ENCODE data around the gene GNL2. TPM values are rescaled to one million over a fixed set of nuclear protein-coding genes. Genes with fewer than 3 reads are reported as not detected.
A peak's percentile ranks its signal among the peaks of the same experiment; 100 is the strongest.

GNL2 gene
- total and polyA plus RNA-seq, 2 donors (not counting 1 experiment from before 2014, with no cell fraction given) = 15.7 to 44.0 TPM

DNA sequence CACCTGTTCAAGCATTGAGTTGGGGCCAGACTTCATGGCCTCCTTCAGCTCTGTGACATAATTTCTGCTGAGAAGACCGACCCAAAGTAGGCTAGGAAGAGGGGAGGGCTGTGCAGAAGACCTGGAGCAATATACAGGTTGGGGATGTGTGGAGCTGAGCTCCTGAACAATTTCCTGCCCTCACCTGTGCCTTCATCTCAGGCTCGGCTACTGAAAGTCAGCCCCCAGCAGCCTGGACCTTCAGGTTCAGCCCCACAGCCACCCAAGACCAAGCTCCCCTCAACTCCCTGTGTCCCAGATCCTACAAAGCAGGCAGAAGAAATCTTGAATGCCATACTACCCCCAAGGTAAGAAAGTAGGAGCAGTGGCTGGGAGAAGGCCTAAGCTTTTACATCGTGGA is 38.3 kb downstream of the GNL2 start:
- H3K27ac Mint-ChIP-seq = no peak overlapping the region
- peaks cover 5% of the 10 kb centered on the region for H3K27me3 Mint-ChIP-seq
- H3K4me1 Mint-ChIP-seq = peaks cover 16% of the 10 kb centered on the region
- no peak overlapping the region for H3K4me2 ChIP-seq (replicated peaks; ENCODE audit: low read depth, low read length, poor library complexity, severe bottlenecking)
- no peaks in the 10 kb centered on the region for H3K36me3 ChIP-seq (replicated peaks in 1 of 2; ENCODE audit: control extremely low read depth in 1 of 2, control insufficient read depth in 1 of 2, extremely low read depth in 1 of 2, insufficient read depth in 2 of 2, low read length in 1 of 2)
- H3K79me2 ChIP-seq (ENCODE audit: control insufficient read depth, insufficient read depth, low read length) = peaks cover 18% of the 10 kb centered on the region
- TF ChIP-seq EZH2 (IDR thresholded peaks at IDR 0.05; ENCODE audit: borderline replicate concordance, insufficient read depth, low read depth, low read length, poor library complexity, severe bottlenecking) = no peak
- no peak for TF ChIP-seq CTCF (IDR thresholded peaks at IDR 0.05)
- H3K4me3 ChIP-seq (ENCODE audit: control extremely low read depth in 1 of 5, extremely low read depth in 1 of 5, insufficient read depth in 1 of 5, low read depth in 2 of 5, low read length in 4 of 5) = no peak overlapping the region
- H3K9ac ChIP-seq (ENCODE audit: low read length) = no peak overlapping the region
- H4K20me1 ChIP-seq (ENCODE audit: control insufficient read depth, insufficient read depth, low read length, poor library complexity, severe bottlenecking) = peaks cover 10% of the 10 kb centered on the region
- no peak overlapping the region for H3K27ac ChIP-seq (ENCODE audit: low read length in 2 of 2)
- WGBS (ENCODE audit: insufficient coverage) = 80% methylated on average over 2 of the region's 3 CpGs
- POLR2A ChIA-PET = no interaction called here
- no peak for DNase-seq
- ATAC-seq (ENCODE audit: low read depth) = no peak
- H3K9me3 ChIP-seq (ENCODE audit: control extremely low read depth in 1 of 3, control insufficient read depth in 2 of 3, insufficient read depth in 1 of 3, low read length in 2 of 3) = peaks cover 0 to 7% (median 0%) of the 10 kb centered on the region in 3 donors
- H3K4me1 ChIP-seq (ENCODE audit: control insufficient read depth in 2 of 2, insufficient read depth in 2 of 2, low read length in 2 of 2) = peaks cover 12 to 19% of the 10 kb centered on the region in 2 donors
- no peaks in the 10 kb centered on the region for H3K9me3 Mint-ChIP-seq (ENCODE audit: insufficient read depth)
- CTCF ChIA-PET = no interaction called here
- no peak overlapping the region for H2AFZ ChIP-seq (ENCODE audit: insufficient read depth, low read depth, low read length, poor library complexity, severe bottlenecking)
- H3K4me3 Mint-ChIP-seq = no peak overlapping the region
- intact Hi-C loops (cut with micrococcal nuclease) = no loop called here
- H3K27me3 ChIP-seq (replicated peaks in 1 of 4; ENCODE audit: control extremely low read depth in 1 of 4, control insufficient read depth in 3 of 4, insufficient read depth in 4 of 4, low read length in 3 of 4) = peaks cover 0 to 3% (median 0%) of the 10 kb centered on the region in 4 experiments

DNA sequence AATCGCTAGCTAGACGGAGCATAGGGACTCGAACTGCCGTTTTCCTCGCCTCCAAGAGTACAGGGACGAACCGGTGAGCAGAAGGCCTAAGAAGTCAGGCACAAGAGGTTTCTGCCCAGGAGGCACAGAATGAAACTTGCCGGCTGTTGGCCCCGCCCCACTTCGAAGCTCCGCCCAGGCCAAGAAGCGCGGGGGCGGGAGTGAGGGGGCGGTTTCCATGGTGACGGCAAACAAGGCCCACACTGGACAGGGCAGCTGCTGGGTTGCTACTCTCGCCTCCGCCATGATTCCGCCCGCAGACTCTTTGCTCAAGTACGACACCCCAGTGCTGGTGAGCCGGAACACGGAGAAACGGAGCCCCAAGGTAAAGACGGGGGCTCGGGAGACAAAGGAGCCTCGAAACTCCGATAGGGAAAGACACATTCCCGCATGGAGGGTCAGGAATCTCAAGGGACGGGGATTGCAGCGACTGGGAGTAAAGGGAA is 39.0 kb downstream of the GNL2 start, which contains the start of gene DNALI1:
Gene DNALI1 (plus strand): TSS at position 229 of the 485 bp plus-strand sequence. CDS start 55 bp downstream, at position 284.
- ChIA-PET POLR2A (no interaction called here), CTCF (no interaction called here)
- Histone ChIP-seq H3K4me3 (ENCODE audit: control extremely low read depth in 1 of 5, extremely low read depth in 1 of 5, insufficient read depth in 1 of 5, low read depth in 2 of 5, low read length in 4 of 5) (no peak within 1 kb of the TSS), H4K20me1 (ENCODE audit: control insufficient read depth, insufficient read depth, low read length, poor library complexity, severe bottlenecking) (peaks cover 10% of the 10 kb centered on the region), H3K36me3 (replicated peaks in 1 of 2; ENCODE audit: control extremely low read depth in 1 of 2, control insufficient read depth in 1 of 2, extremely low read depth in 1 of 2, insufficient read depth in 2 of 2, low read length in 1 of 2) (peaks cover 0 to 1% of the 10 kb centered on the region in 2 experiments), H3K27me3 (replicated peaks in 1 of 4; ENCODE audit: control extremely low read depth in 1 of 4, control insufficient read depth in 3 of 4, insufficient read depth in 4 of 4, low read length in 3 of 4) (peaks cover 0 to 3% (median 0%) of the 10 kb centered on the region in 4 experiments), H2AFZ (ENCODE audit: insufficient read depth, low read depth, low read length, poor library complexity, severe bottlenecking) (no peak within 1 kb of the TSS), H3K9me3 (ENCODE audit: control extremely low read depth in 1 of 3, control insufficient read depth in 2 of 3, insufficient read depth in 1 of 3, low read length in 2 of 3) (peaks cover 0 to 7% (median 0%) of the 10 kb centered on the region in 3 donors), H3K4me2 (replicated peaks; ENCODE audit: low read depth, low read length, poor library complexity, severe bottlenecking) (no peak within 1 kb of the TSS), H3K9ac (ENCODE audit: low read length) (no peak within 1 kb of the TSS), H3K79me2 (ENCODE audit: control insufficient read depth, insufficient read depth, low read length) (peaks cover 22% of the 10 kb centered on the region), H3K4me1 (ENCODE audit: control insufficient read depth in 2 of 2, insufficient read depth in 2 of 2, low read length in 2 of 2) (peaks cover 13 to 19% of the 10 kb centered on the region in 2 donors), H3K27ac (ENCODE audit: low read length in 2 of 2) (no peak within 1 kb of the TSS)
- 47% methylated on average over 31 of the region's 31 CpGs for whole genome bisulfite sequencing (ENCODE audit: insufficient coverage)
- intact Hi-C loops (cut with micrococcal nuclease) = no loop called here
- H3K27ac Mint-ChIP-seq = no peak within 1 kb of the TSS
- peak; percentile 35 for DNase-seq
- ATAC-seq (ENCODE audit: low read depth) = no peak
- H3K4me3 Mint-ChIP-seq = no peak within 1 kb of the TSS
- no peaks in the 10 kb centered on the region for H3K9me3 Mint-ChIP-seq (ENCODE audit: insufficient read depth)
- no peak for TF ChIP-seq EZH2 (IDR thresholded peaks at IDR 0.05; ENCODE audit: borderline replicate concordance, insufficient read depth, low read depth, low read length, poor library complexity, severe bottlenecking)
- no peak for TF ChIP-seq CTCF (IDR thresholded peaks at IDR 0.05)
- peaks cover 5% of the 10 kb centered on the region for H3K27me3 Mint-ChIP-seq
- peaks cover 22% of the 10 kb centered on the region for H3K4me1 Mint-ChIP-seq
